IMR-90 (cell line): Measurements from ENCODE around the gene KIAA0319L. TPM values are rescaled to one million over a fixed set of nuclear protein-coding genes. Genes with fewer than 3 reads are reported as not detected.

Experiments
- ATAC-seq: fragments of 200-7000 bp; cut with Tn5 transposase; 2 replicates; pipeline ENCODE4 v1.9.1; 2020; ENCODE audit warnings: low read depth, mild to moderate bottlenecking, moderate library complexity
- BruUV-seq: library from RNA; stranded (reverse); fragments of 400-500 nt; replicated peaks from 2 replicates; lab custom pipeline; 2021; lab: Mats Ljungman, UMichigan
- CTCF ChIA-PET: fragments of 300-600 bp; formaldehyde crosslinking; extraction: SDS; loops from one replicate; lab custom pipeline; 2021; ENCODE audit warnings: antibody characterized with exemption; lab: Yijun Ruan, JAX
- POLR2A ChIA-PET: fragments of 300-600 bp; sonication (Branson Sonifier 250); formaldehyde crosslinking; loops from one replicate; lab custom pipeline; 2022; ENCODE audit warnings: antibody characterized with exemption; ENCODE audit not compliant: unreplicated experiment; lab: Charles Lee
- DNase-seq: peaks from one replicate; pipeline ENCODE4 v3.0.0; 2013
- H2AFZ ChIP-seq: replicated peaks from 2 replicates; pipeline ENCODE3; 2013; ENCODE audit warnings: low read length, mild to moderate bottlenecking; ENCODE audit not compliant: poor library complexity
- H2AK5ac ChIP-seq: 2 replicates; pipeline ENCODE4 v1.6.1; 2013; ENCODE audit warnings: low read depth, low read length, inconsistent platforms
- H2AK9ac ChIP-seq: replicated peaks from 2 replicates; pipeline ENCODE3; 2013; ENCODE audit warnings: mild to moderate bottlenecking, low read depth, low read length, moderate library complexity; ENCODE audit not compliant: poor library complexity
- H2BK120ac ChIP-seq: 2 replicates; pipeline ENCODE4 v1.6.1; 2013; ENCODE audit warnings: low read depth, low read length, inconsistent platforms
- H2BK15ac ChIP-seq: 3 replicates; pipeline ENCODE4 v1.6.1; 2013; ENCODE audit warnings: low read depth, low read length, inconsistent platforms
- H2BK20ac ChIP-seq: 2 replicates; pipeline ENCODE4 v1.6.1; 2013; ENCODE audit warnings: low read depth, mild to moderate bottlenecking, inconsistent platforms, low read length, moderate library complexity
- H2BK5ac ChIP-seq: 2 replicates; pipeline ENCODE4 v1.6.1; 2013; ENCODE audit warnings: mild to moderate bottlenecking, low read depth, low read length, inconsistent platforms; ENCODE audit not compliant: poor library complexity, severe bottlenecking
- H3K14ac ChIP-seq: replicated peaks from 2 replicates; pipeline ENCODE4 v1.6.1; 2013; ENCODE audit warnings: low read depth, low read length, inconsistent platforms
- H3K18ac ChIP-seq: 2 replicates; pipeline ENCODE4 v1.6.1; 2013; ENCODE audit warnings: low read depth, low read length, control low read depth
- H3K23ac ChIP-seq: 2 replicates; pipeline ENCODE4 v1.6.1; 2013; ENCODE audit warnings: low read depth, low read length, inconsistent platforms
- H3K27ac ChIP-seq: 2 replicates; pipeline ENCODE4 v1.5.1; 2013; ENCODE audit warnings: mild to moderate bottlenecking, control low read depth, low read length; ENCODE audit not compliant: insufficient read depth
- H3K27me3 ChIP-seq: 2 replicates; pipeline ENCODE4 v1.6.1; 2013; ENCODE audit warnings: low read length; ENCODE audit not compliant: control insufficient read depth, insufficient read depth
- H3K36me3 ChIP-seq: 2 replicates; pipeline ENCODE4 v1.6.1; 2013; ENCODE audit warnings: low read length, mixed read lengths; ENCODE audit not compliant: control insufficient read depth, insufficient read depth
- H3K4ac ChIP-seq: 2 replicates; pipeline ENCODE4 v1.6.1; 2013; ENCODE audit warnings: low read depth, low read length, inconsistent platforms
- H3K4me1 ChIP-seq: 2 replicates; pipeline ENCODE4 v1.6.1; 2013; ENCODE audit warnings: low read length, mixed read lengths; ENCODE audit not compliant: control insufficient read depth, insufficient read depth
- H3K4me2 ChIP-seq: 2 replicates; pipeline ENCODE4 v1.6.1; 2013; ENCODE audit warnings: low read depth, mild to moderate bottlenecking, control low read depth, low read length, moderate library complexity
- H3K4me3 ChIP-seq: 2 replicates; pipeline ENCODE4 v1.5.1; 2013; ENCODE audit warnings: low read depth, mild to moderate bottlenecking, control low read depth, low read length, moderate library complexity; ENCODE audit not compliant: insufficient read depth
- H3K56ac ChIP-seq: 2 replicates; pipeline ENCODE4 v1.6.1; 2013; ENCODE audit warnings: low read length, inconsistent platforms; ENCODE audit not compliant: insufficient read depth; ENCODE audit errors: extremely low read depth
- H3K79me1 ChIP-seq, 2 experiments: 2 replicates each; pipeline ENCODE4 v1.6.1; 2013; ENCODE audit warnings: low read length in 2 of 2, inconsistent platforms in 1 of 2, low read depth in 1 of 2
- H3K9ac ChIP-seq: 2 replicates; pipeline ENCODE4 v1.6.1; 2013; ENCODE audit warnings: low read depth, low read length, control low read depth
- H3K9me1 ChIP-seq: 2 replicates; pipeline ENCODE4 v1.6.1; 2013; ENCODE audit warnings: low read length, inconsistent platforms; ENCODE audit not compliant: insufficient read depth
- H3K9me3 ChIP-seq: 2 replicates; pipeline ENCODE4 v1.6.1; 2013; ENCODE audit warnings: low read length; ENCODE audit not compliant: control insufficient read depth, insufficient read depth
- H4K20me1 ChIP-seq: 2 replicates; pipeline ENCODE4 v1.6.1; 2013; ENCODE audit warnings: low read length, inconsistent platforms; ENCODE audit not compliant: insufficient read depth
- H4K5ac ChIP-seq: 2 replicates; pipeline ENCODE4 v1.6.1; 2013; ENCODE audit warnings: mild to moderate bottlenecking, low read depth, low read length, control low read depth
- H4K8ac ChIP-seq, 2 experiments: 2 replicates each; pipeline ENCODE4 v1.6.1; 2013; ENCODE audit warnings: low read depth in 2 of 2, low read length in 2 of 2, control low read depth in 1 of 2, inconsistent platforms in 1 of 2
- H4K91ac ChIP-seq: 2 replicates; pipeline ENCODE4 v1.6.1; 2013; ENCODE audit warnings: low read depth, low read length, inconsistent platforms; ENCODE audit not compliant: insufficient read depth
- BHLHE40 ChIP-seq: fragments of 150-350 bp; IDR thresholded peaks from 2 replicates; pipeline ENCODE4 v1.6.1; 2016; ENCODE audit warnings: mild to moderate bottlenecking, low read depth, low read length
- CEBPB ChIP-seq: IDR thresholded peaks from 2 replicates; pipeline ENCODE4 v1.6.1; 2012; ENCODE audit warnings: low read depth, low read length, improper control_type of control experiment
- MXI1 ChIP-seq: IDR thresholded peaks from 2 replicates; pipeline ENCODE4 v1.6.1; 2012; ENCODE audit warnings: low read depth, mild to moderate bottlenecking, low read length, moderate library complexity, borderline replicate concordance
- RAD21 ChIP-seq: IDR thresholded peaks from 2 replicates; pipeline ENCODE4 v1.6.1; 2012; ENCODE audit warnings: low read length, improper control_type of control experiment
- RCOR1 ChIP-seq: IDR thresholded peaks from 2 replicates; pipeline ENCODE4 v1.6.1; 2012; ENCODE audit warnings: mild to moderate bottlenecking, low read length, improper control_type of control experiment; ENCODE audit not compliant: insufficient replicate concordance
- RFX5 ChIP-seq: IDR thresholded peaks from 2 replicates; pipeline ENCODE4 v1.8.0; 2012; ENCODE audit warnings: low read depth, mild to moderate bottlenecking, low read length, moderate library complexity
- WGBS, 2 experiments: methylation state at CpG; one replicate each; pipeline versions ENCODE4 v1.1.5 to v1.1.7; 2013; ENCODE audit warnings: missing lambda C conversion rate in 2 of 2; ENCODE audit not compliant: insufficient read length in 1 of 2; ENCODE audit errors: extremely low coverage in 2 of 2; 5-methylcytosine and 5-hydroxymethylcytosine counted together
- dilution Hi-C: fragments of 300-500 bp; cut with HindIII; formaldehyde crosslinking; loops from one replicate; pipeline ENCODE4 v1.14.3; 2018; ENCODE audit warnings: low sequenced_read_pairs; ENCODE audit not compliant: unreplicated experiment
- in situ Hi-C: fragments of 300-500 bp; cut with MboI; formaldehyde crosslinking; loops from 3 replicates; pipeline ENCODE4 v1.14.3; 2019; ENCODE audit warnings: low sequenced_read_pairs, inconsistent platforms, mixed read lengths
- intact Hi-C: fragments of 100-400 bp; cut with micrococcal nuclease; formaldehyde crosslinking; loops from 2 replicates; pipeline ENCODE4 v1.10.0; 2022
- polyA plus RNA-seq, 3 experiments: library from polyadenylated mRNA; depleted of rRNA; stranded (reverse); fragments of >200 nt; gene quantifications; 2 replicates each; pipeline ENCODE4 v1.2.3, GENCODE V29; 2012; ENCODE audit warnings: low replicate concordance in 1 of 3
- total RNA-seq: library from RNA; depleted of rRNA; stranded (reverse); fragments of >200 nt; gene quantifications from 2 replicates; pipeline ENCODE4 v1.2.3, GENCODE V29; 2012

KIAA0319L gene
- total and polyA plus RNA-seq, 2 of the 4 experiments (the other 2 are of a cell fraction), result 38.0 to 49.8 TPM

- Histone ChIP-seq H3K4me2 (no peak overlapping the region), H3K27me3 (peaks cover 51% of the 10 kb centered on the region), H3K9ac (no peak overlapping the region), H2AFZ (no peak overlapping the region), H2BK5ac (no peak overlapping the region), H2BK20ac (no peak overlapping the region), H3K27ac (no peak overlapping the region), H3K4me1 (peaks cover 1% of the 10 kb centered on the region; the same call in 1 of the 2 replicates), H3K18ac (no peak overlapping the region), H3K36me3 (no peaks in the 10 kb centered on the region), H3K4ac (no peak overlapping the region), H2BK120ac (no peak overlapping the region), H4K91ac (no peak overlapping the region), H4K5ac (no peak overlapping the region), H2AK5ac (no peak overlapping the region), H3K4me3 (no peak overlapping the region), H3K9me3 (no peaks in the 10 kb centered on the region), H2AK9ac (no peak overlapping the region), H4K8ac (no peak overlapping the region), H2BK15ac (no peak overlapping the region), H3K14ac (no peak overlapping the region), H3K9me1 (no peaks in the 10 kb centered on the region), H3K79me1 (no peaks in the 10 kb centered on the region), H4K20me1 (no peaks in the 10 kb centered on the region), H3K23ac (no peak overlapping the region), H3K56ac (no peak overlapping the region)
- CTCF ChIA-PET, result interaction anchor here (0.8 kb wide), 1 partner anchor 140 kb away, joined by 3 read pairs; no protein-coding TSS in a partner anchor
- ATAC-seq (no peak), DNase-seq (no peak)
- no peak for TF ChIP-seq CEBPB
- TF ChIP-seq RCOR1, result no peak
- no peak for TF ChIP-seq BHLHE40
- no peak for TF ChIP-seq MXI1
- TF ChIP-seq RAD21, result no peak
- TF ChIP-seq RFX5, result no peak
- dilution Hi-C loops, result no loop called here
- intact Hi-C loops, result no loop called here
- in situ Hi-C loops, result no loop called here
- POLR2A ChIA-PET, result no interaction called here
- WGBS, 2 experiments, result 80% methylated on average over 2 of the region's 5 CpGs; no CpG with 5 or more reads in 1 of the 2 experiments
- BruUV-seq, result no TSS peak
Observed at GRCh38 chr1:35575416-35575958, 18.3 kb upstream of the KIAA0319L start.
